Glomerular visceral epithelial cell (primary cell): ENCODE results near the gene FARP1.

ENCODE experiments used
- DNase-seq: peaks from one replicate; pipeline ENCODE4 v3.0.0-alpha.2; 2016; ENCODE audit errors: extremely low spot score

The FARP1 gene

DNA sequence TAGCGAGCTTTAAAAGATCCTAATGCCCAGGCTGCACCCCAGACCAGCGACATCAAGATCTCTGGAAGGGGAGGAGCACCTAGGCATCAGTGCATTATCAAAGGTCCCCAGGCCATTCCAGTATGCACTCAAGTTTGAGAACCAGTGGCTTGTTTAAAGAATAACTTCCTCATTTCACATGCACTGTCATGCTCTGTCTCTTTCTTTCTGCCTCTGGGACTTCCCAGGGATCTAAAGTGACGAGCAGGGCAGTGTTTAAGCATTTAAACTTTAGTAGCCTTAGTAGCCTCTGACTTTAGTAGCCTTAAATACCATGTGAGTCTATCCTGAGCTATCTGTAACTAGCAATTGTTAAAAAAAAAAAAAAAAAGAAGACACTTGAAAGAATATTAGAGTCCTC is 8.9 kb upstream of the FARP1 start:
- no peak for DNase-seq

DNA sequence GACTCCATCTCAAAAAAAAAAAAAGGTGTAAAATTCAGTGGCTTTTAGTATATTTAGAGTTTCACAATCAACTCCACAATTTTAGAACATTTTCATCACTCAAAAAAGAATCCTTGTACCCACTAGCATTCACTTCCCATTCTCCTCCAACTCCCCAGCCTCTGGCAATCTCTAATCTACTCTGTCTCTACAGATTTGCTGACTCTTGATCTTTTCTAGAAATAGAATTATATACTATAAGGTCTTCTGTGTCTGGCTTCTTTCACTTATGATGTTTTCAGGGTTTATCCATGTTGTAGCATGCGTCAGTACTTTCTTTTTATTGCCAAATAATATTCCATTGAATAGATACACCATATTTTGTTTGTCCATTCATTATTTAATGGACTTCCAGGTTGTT is 8.0 kb upstream of the FARP1 start:
- no peak for DNase-seq

DNA sequence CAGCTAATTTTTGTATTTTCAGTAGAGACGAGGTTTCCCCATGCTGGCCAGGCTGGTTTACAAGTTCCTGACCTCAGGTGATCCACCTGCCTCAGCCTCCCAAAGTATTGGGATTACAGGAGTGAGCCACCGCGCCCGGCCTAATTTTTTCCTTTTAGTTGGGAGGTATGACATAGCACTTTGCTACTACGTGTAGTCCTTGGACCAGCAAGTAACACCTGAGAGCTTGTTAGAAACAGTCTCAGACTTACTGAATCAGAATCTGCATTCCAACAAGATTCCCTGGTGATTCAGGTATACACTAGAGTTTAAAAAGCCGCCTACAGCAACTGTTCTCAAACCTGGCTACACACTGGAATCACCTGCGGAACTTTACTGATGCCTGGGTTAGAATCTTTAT is 1.8 kb upstream of the FARP1 start:
- DNase-seq, result no peak

DNA sequence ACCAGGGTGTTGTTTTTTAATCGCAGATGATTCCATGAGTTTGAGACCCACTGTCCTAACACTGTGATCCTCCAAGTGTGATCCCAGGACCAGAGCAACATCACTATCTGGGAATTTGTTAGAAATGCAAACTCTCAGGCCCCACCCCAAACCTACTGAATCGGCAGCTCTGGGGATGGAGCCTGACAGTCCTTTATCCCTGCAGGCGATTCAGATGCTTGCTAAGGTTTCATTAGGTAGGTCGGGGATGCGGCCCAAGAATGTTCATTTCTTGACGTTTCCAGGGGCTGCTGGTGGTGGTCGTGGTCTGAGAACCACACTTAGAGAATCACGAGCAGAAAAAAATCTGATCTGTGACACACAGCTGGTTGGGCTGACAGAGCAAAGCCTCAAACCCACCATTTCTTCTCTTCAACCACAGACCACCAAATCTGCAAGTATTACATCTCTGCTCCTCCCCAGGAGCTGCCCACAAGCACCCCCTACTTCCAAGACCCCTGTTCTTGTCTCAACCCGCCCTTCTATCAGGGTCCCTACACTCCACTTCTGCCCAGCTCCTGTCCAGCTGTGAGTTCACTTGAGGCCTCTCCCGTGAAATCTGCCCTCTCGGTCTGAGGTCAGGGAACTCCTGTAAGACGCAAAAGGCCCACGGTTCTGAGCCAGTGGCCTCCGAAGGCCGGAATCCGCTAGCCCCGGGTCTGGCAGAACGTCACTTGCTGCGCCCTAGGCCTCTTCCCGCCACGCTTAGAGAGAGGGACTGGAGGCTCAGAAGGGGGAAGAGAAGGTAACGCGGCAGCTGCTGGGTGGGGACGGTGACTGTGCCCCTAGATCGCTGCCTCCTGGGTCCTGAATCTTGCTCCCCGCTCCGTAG is 1.1 kb upstream of the FARP1 start:
- DNase-seq, result peak; percentile 25

DNA sequence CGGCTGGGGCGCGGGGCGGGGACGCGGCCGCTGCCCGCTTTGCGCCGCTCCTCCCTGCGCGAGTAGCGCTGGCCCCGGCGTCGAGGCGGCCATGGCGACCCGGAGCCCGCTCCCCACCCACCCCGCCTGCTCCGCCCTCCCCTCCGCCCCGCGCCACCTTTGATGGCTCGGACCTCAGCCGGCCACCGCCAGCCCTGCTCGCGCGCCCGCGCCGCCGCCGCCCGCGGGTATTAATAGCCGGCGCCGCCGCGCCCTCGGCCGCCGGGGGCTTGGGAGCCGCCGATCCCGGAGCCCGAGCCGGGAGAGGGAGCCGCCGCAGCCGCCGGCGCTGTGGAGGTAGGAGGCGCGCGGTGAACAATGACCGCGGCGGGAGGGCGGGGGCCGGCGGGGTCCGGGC is 261 bp downstream of the FARP1 start:
- no peak for DNase-seq

DNA sequence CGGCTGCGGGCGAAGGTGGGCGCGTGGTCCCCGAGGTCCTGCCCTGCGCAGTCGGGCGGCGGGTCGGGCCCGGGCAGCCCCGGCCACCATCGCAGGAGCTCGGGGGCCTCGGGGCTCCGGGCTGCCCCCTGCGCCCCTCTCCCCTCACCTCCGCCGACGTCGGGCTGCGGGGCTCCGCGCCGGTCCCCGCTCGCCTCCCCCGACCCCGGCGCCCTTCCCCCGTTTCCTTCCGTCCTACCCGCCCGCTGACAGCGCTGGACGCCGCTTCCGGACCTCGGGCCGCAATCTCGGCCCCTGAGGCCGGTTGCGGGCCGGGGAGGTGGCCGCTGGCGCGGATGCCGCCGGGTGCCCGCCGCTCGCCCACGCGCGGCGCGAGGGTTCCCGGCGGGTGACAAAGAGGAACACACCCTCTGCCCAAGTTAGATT is 720 bp downstream of the FARP1 start:
- DNase-seq, result peak; percentile 25

DNA sequence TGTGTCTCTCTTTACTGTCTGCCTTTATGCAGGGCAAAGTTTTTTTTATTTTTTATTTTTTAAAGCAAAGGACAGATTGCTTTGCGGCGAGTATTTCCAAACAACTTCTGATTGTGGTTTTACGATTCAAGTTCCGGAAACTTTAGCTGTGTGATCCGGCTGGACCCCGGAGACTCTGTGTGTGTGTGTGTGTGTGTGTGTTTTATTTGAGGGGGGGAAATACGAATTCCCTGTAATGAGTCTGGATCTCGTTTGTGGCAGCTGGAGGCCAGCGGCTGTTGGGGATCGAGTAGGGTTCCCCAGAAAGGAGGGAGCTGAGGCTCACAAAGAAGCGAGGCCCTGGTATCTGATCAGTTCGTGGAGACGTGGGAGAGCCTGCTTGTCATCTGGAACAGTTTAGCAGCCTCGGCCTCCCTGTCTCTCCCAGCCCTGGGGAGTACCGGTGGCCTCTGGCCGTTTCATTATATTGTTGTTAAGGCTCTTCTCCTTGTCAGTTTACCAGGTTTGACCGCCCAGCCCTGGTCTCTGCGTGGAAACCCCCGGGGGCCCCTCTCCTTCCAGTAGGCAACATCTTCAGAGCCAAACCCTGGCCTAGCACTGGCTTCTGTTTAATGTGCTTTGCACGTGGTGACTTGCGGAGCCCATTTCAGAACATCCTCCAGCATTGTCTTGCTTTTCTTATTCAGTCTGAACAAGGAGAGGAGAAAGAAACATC is 1.3 kb downstream of the FARP1 start:
- DNase-seq, result peak; percentile 24

DNA sequence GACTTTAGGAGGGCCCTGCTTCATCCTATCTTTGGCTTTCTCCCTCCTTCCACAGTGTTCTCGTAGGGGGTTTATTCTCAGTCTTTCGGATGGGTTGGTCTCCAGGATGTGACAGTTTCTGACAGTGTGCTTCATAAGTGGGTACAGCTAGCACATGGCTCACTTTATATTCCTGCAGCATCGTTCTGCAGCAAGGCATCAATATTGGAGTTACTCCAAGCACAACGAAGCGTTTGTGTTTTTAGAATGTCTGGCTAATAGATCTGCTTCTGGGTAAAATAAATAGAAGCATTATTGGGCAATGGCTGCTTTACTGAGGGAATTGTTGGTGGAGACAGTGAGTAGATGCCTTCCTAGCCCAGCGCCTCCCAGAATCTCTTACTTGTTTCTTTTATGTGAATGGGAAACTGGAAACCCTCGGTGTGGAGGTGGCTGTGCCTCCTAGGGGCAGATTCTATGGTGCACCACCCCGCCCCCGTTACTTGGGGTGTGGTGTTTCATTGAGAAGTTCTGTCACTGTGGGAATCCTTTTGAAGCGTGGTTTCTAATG is 2.0 kb downstream of the FARP1 start:
- peak; percentile 62 for DNase-seq

DNA sequence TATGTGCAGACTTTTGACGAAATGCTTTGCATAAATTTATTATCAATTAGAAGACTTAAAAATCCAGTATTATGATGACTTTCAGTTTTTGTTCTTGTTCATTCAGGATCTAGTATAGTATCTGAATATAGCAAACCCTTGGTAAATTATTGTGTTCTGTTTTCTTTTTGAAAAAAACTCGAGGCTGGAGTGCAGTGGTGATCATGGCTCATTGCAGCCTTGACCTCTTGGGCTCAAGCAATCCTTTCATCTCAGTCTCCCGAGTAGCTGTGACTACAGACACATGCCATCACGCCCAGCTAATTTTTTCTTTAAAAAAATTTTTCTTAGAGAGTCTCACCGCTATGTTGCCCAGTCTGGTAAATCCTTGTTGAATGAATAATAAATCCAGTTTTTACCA is 4.6 kb downstream of the FARP1 start:
- DNase-seq, result peak; percentile 39

DNA sequence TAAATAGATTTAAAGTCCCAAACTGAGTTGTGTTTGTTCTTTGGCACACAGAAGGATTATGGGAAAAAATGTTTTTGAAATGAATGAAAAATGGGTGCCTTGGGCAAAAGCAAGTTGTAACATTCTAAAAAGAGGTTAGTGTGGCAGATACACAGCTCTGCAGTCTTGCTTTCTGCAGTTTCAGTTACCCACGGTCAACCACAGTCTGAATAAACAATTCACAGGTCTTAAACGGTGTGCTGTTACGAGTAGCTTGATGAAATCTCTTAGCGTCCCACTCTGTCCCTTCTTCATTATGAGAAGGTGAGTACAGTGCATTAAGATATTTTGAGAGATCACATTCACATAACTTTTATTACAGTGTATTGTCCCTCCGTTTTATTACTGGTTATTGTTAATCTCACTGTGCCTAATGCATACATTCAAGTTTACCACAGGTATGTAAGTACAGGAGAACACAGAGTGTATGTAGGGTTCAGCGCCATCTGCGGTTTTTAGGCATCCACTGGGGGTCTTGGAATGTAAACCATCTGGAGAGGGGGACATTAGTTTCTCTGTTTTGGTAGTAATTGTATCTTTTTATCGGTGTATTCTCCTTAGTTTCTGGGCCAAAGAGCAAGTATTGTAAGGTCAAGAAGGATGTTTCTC is 8.1 kb downstream of the FARP1 start:
- no peak for DNase-seq

DNA sequence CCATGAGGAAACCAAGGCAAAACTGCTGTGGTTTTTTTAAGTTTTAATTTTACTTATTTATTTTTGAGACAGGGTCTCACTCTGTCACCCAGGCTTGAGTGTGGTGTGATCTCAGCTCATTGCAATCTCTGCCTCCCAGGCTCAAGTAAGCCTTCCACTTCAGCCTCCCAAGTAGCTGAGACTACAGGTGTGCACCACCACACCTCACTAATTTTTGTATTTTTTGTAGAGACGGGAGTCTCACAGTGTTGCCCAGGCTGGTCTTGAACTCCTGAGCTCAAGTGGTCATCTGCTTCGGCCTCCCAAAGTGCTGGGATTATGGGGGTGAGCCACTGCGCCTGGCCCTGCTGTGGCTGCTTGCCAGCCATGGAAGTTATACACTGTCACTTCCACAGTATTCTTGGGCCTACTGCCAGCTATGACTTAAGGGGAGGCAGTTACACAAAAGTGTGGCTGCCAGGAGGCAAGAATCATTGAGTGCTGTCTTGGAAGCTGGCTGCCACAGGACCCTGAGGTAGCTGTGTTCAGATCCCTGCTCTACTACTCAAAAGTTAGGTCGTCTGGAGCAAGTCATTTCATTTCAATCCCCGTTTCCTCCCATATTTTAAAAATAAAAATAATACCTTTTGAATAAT is 12.7 kb downstream of the FARP1 start:
- peak; percentile 69 for DNase-seq

DNA sequence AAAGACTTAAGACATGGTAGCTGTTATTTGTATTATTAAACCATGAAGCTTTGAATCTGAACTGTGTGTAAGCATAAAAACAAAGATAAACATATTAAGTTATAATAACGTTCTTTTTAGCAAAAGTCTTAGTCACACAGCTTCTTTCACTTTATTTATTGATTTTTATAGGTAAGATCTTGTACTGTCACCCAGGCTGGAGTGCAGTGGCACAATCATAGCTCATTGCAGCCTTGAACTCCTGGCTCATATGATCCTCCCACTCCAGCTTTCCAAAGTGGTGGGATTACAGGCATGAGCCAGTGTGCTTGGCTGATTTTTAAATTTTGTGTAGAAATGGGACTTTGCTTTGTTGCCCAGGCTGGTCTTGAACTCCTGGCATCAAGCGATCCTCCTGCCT is 13.4 kb downstream of the FARP1 start:
- no peak for DNase-seq

DNA sequence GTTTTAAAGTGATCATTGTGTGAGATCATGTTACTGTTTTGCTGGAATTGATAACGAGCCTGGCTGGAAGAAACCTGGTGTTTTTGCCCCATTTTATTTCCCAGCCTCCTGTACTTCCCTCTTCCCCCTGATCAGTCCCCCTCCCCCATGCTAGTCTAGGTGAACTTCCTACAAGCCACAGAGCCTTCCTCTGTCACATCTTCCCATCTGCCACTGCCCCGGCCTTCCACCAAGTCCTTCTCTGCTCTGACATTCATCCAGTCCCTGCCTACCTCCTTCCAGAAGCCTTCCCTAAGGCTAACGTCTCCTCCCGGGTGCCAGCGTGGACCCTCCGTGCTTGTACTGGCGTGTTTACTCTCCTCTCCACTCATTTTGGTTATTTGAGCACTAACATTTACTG is 14.3 kb downstream of the FARP1 start:
- no peak for DNase-seq

DNA sequence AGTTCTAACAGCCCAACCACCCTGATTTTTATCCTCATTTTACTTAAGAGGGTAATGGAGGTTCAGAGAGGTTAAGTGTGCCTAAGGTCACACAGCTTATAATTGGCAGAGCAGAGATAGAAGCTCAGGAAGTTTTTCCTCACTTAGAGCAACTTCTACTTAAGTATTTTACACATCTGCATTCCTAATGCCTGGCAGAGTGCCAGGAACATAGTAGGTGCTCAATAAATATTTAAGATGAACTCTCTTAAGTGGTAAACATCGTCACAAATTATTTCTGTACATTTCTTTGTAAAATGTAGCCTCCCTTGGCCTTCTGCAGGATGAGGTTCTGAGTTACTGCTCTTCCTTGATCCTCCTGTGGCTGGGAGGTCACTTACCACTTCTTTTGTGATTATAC is 14.7 kb downstream of the FARP1 start:
- DNase-seq, result no peak

DNA sequence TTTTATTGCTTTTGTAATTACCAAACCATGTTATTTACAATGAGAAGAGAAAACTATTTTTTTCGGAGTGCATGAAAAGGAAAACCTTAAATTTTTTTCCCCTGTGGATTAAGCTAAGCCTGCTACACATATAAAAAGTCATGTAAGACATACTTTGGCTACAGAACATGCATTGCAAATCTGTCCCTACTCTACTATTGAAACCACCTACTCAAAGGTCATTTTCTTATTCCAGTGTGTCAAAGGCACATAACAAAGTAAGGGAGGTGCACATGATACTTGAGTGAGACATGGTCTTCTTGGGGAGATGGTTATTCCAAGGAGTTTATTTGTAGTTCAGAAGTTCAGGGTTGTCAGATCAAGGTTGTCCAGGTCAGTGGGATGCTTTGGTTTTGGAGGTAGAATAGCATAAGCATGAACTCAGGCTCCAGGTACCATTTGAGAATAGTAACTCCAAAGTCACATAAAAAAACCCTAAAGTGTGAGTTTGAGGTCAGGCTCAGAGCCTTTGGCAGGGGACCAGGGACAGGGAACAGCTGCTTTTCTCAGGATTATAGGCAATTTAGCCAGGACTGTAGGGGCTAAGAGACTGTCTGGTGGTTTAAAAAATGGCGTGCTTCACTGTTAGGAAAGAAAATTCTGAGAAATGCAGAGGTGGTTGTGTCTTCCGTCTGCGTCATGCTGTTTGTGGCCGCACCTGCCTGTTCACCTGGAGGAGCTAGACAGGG is 15.4 kb downstream of the FARP1 start:
- DNase-seq, result no peak

DNA sequence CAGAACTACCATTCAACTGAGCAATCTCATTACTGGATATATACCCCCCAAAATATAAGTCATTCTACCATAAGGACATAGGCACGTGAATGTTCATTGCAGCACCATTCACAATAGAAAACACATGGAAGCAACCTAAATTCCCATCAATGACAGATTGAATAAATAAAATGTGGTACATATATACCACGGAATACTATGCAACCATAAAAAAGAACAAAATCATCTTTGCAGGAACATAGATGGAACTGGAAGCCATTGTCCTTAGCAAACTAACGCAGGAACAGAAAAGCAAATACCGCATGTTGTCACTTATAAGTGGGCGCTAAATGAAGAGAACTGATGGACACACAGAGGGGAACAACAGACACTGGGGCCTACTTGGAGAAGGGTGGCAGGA is 20.0 kb downstream of the FARP1 start:
- no peak for DNase-seq

DNA sequence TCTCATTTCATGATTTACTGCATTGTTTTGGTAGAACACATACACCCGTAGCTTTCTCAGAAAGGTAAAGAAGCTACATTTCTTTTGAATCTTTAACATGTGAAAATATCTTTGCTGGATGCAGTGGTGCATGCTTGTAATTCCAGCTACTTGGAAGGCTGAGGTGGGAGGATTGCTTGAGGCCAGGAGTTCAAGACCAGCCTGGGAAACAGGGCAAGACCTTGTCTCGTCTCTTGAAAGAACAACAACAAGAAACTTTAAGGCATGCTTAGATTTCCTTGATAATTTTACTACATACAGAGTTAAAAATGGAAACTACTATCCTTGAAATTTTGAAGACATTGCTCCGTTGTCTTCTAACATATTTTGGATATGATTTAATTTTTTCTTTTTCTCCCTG is 26.4 kb downstream of the FARP1 start:
- DNase-seq, result no peak

DNA sequence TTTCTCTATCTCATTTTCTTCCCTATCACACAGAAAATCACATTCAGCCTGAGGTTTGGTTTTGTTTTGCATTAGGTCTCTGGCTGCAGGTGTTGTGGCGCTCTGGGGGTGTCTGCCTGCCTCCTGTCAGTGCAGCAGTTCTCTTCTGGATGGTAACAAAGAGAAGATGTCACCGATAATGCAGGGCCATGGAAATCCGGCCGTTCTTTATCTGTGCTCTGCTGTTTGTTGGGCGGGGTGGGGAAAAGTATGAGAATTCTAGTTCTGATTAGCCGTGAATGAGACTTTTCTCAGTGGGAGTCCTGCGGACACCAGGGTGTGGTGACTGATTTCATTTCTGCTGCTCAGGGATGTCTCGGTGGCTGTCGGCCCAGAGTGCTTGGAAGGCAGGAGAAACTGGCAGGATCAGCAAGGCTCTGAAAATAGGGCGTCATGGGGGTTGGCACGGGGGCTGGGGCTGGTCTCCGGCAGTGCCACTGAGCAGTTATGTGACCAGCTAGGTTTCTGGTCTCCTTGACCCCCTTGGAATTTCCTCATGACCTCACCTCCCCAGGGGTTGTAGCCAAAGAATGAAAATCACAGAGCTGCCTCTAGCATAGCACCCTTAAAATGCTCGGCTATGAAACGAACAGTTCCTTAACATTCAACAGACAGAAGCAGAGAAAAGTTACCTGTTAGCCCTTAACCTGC is 29.2 kb downstream of the FARP1 start:
- DNase-seq, result peak; percentile 78

DNA sequence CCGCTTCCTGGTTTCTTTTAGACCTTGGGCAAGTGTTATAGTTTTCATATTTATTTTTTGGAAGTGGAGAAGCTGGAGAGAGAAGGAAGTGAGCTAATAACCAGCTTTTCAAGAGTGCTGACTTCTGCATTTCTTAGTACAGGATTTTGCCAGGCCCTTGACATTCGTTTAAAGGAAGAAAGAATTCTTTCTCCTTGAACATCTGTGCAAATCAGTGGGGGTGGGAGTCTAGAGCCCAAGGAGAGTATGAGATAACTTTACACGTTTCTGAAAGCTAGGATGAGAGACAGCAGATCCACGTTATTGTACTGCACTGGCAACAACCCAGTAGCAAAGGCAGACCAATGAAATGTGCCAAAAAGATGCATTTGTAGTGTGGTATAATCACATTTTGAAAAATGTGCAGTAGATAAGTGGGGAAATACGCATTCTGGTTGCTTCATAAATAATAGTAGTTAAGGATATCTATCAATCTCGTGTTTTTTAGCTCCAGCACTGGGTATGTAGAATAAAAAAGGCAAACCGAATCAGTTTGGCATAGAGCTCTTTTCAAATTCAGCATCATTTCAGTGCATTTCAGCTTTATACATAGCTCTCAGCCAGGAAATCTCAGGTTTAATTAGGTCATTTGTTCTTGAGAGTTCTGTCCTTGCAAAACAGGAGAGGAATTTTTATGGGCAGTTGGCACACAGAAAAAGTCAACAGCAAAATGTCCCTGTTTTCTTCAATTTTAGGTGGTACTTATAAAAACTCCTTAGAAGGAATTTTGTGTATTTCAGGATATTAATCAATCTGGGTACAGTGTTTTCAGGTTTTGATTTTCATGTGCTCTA is 29.9 kb downstream of the FARP1 start:
- DNase-seq, result no peak
